Hematopoietic multipotent progenitor cell treated with erythropoietin and hydrocortisone succinate and interleukin-3 and kit ligand, for 8 days (in vitro differentiated cells): ENCODE results near the gene TSPAN5.

Source experiments
- DNase-seq: peaks from one replicate; pipeline ENCODE4 v3.0.0-alpha.2; 2015

Gene TSPAN5

DNA sequence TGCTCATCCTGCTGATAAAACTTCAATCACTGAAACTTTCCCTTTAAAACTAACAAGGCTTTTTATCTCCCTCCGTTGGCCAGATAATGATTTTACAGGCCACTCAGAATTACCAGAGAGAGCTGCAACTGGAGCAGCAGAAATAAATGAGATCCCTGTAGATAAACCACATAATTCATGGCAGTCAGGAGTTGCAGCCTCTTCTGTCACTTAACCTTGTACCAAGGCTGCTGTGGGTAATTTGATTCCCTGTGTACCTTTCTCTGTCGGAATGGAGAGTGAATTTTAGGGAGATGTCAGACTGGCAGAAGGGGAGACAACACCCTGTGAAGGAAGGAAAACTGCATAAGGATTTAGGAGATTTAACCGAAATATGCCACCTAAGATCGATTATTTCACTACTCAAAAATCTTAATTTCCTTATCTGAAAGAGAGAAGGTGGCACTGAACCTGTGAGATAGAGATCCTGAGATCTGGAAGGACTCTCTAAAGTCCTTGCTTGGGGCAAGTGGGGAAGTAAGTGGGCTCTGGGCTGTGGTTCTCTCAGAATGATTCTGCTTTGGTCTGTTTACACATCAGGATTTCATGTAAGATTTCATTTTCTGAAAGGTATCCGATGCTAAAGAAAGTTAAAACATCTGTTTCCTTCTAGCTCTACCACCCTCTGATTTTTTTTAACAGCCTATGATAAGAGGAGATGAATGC, 14.3 kb upstream of the TSPAN5 start:
- DNase-seq = no peak

DNA sequence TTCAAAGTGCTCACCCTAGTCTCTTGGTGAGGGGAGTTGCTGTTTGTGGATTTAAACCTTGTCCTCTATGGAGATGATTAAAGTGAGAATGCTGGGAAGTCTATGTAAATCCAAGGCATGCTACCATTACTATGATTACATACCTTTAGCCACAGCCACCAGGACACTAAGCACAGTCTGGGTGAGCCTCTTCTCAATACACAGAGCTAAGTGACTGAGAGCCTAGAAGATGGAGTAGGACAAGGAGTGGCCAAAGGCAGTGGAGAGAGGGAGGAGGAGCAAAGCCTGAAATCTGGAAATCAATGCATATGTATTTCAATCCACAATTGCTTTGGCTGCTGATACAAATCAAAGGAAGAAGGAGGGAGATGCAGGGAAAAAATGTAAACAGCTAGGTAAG, 12.7 kb upstream of the TSPAN5 start:
- no peak for DNase-seq

DNA sequence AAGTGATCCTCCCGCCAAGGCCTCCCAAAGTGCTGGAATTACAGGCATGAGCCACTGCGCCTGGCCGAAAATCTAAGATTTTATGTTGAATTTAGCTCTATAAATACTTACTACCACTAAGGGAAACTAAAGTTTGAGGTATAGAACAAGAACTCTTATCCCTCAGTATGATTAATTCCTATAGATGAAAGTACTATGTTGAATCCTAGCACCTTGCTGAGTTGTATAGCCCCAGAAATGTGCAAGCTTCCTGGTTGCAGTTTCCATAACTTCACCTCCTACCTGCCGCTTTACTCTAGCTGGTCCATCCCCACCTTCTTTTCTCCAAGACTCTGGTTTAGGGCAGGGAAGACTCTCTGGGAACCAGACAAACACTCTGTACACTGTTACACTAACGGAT, 11.8 kb upstream of the TSPAN5 start:
- DNase-seq = no peak

DNA sequence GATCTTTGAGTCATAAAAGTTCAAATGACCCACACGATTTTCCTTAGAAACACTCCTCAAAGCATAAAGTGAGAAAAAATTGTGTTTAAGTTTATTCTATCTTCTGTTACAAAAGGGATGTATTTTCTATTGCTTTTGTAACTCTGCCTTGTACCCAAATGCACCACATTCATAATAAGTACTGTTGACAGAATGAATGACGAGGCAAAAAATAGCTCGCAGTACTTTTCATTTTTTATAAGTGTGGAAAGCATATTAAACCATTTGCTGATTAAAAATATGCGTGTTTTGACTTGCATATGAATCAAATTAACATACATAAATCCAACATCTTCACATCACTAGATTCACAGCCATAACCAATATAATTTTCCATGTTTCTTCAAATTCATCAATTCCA, 11.2 kb upstream of the TSPAN5 start:
- DNase-seq = no peak

DNA sequence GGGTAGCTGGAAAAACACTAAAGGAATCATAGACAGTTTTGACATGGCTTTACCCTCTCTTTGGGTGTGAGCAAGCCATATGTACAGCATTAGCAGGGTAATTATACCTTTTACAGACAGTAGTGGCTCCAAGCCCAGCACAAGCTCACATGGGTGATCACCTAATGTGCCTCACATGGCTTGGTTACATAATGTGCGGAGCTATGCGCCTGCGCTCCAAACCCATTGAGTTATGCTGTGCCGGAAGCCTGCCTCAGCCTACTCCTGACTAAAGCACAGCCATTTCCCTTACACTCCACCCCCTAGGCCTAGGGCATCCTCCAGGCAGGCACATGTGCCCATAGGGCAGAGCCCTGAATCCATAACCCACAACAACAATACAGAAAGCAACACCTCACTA, 6.5 kb upstream of the TSPAN5 start:
- no peak for DNase-seq

DNA sequence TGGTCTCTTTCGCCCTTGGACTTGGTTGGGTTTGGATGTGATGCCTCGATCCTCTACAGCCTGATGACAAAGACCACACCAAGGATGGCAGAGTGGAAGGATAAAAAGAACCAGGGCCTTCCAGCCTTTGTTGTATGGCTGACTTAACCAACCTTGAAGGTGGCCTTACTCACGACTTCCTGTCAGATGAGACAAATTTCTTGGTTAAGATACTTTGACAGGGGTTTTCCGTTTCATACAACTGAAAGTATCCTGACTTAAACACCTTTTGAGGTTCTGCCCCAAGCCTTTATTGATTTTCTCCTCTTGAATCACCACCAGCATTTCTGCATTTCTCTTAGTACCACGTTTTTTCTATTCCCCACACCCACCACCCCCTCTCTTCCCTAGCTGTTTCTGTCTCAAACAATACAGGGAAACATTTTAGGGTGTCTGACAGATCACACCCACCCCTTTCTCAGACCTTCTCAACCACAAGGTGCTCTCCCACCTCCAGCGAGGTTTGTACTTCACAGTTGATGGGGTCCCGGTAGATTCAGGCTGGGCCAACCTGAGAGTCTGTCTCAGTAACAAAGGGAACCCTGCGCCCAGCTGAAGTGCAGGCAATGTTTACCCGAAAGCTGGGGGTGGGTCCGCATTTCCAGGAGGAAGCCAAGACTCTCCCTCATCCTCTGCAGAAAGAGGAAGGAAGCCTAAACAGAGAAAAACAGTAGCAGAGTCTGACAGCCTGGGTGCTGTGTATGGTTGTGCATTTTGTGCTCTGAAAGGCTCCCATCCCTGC, 5.0 kb upstream of the TSPAN5 start:
- no peak for DNase-seq

DNA sequence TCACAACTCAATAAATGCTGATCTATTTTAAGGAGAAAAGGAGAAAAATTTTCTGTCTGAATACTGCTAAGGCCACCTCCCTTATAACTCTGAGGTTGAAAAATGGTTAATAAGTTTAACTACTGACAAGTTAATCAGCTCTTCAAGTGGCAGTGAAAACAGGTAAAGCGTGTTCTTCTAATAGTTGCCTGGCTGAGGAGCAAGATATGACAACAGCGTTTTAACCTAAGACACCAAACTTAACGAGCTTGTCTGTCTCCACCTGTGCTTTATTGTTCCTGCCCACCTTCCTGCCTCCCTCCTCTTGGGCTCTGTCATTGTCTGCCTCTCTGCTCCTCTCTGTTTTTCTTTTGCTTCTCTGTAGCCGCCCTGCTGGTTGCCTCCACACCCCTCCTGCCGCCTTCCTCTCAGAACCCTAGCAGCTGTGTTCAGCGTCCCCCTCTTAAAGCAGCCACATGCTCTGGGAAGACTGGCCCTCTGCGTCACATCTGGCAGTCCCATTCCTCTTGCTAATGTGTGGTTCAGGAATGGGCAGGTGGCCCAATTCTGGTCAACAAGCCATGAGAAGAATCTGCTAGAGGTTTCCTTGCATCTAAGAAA, 4.3 kb upstream of the TSPAN5 start:
- no peak for DNase-seq

DNA sequence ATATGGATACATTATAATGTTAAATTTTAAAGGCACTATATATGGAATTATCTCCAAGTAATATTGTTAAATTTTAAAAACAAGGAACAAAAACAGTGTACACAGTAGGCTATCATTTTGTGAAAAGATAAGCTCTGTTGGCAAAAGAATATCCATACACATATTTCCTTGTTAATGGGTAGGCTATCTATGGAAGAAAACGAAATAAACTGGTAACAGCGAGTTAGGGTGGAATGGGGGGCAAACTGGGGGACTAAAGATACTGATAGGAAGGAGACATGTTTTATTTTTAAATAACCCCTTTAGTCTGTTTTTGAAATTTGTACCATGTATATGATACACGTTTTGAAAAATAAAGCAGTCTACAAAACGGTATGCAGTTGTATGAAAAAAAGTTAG, 3.6 kb upstream of the TSPAN5 start:
- DNase-seq = no peak

DNA sequence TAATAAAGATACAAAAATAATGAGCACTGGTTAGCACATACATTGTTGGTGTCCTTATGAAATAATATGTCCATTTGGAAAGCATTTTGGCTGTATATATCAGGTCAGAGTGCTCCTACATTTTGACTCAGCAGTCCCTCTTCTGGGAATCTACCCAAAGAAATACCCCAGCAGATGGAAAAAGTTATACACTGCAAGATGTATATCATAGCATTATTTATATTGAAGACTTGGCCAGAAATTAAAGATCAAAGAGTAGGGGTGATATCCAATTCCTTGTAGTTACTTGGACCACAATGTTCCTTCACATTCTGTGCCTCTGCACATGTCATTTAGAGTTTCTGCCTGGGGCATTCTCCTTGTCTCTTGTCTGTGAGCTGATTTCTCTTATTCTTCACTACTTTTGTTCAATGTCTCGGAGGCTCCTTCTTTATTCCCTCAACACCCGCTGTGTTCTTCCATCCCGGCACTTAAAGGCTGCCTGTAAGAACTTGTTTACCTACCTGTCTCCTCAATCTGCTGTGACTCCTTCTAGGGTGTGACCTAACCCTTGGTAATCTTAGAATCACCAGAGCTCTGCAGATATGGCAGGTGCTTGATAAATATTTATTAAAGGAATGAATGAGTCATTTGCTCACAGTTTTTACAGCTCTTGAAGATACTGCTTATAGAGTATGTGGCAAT, 3.1 kb upstream of the TSPAN5 start:
- peak; percentile 74 for DNase-seq

DNA sequence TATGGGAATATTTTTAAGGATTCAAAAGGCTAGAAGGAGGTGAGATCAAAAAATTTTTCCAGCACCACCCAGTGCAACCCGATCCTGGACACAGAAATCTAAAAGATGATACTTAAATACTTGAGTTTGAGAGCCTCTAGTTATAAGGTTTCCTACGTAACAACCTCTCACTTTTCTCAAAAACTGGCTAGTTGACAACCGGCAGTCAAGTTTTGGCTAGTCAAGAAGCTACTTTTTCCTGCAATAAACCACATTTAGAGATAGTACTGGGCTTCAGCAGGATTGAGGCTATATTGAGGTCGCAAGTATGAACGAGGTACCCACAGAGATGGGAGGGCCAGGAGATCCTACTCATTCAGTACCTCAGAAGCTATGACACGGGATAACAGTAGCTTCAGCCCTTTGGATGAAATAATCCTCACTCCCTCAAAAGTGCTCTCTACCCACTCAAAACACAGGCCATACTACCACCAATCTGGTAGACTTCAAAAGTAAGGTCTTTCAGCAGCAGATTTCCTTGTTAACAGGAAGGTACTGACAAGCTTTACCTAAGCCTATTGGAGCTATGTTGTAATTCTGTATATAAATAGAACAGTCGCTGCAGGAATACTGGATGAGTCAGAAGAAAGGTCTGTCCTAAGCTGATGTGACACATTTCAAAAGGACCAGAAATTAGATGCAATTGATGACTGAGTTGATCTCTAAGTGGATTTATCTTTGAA, 1.5 kb upstream of the TSPAN5 start:
- DNase-seq = no peak

DNA sequence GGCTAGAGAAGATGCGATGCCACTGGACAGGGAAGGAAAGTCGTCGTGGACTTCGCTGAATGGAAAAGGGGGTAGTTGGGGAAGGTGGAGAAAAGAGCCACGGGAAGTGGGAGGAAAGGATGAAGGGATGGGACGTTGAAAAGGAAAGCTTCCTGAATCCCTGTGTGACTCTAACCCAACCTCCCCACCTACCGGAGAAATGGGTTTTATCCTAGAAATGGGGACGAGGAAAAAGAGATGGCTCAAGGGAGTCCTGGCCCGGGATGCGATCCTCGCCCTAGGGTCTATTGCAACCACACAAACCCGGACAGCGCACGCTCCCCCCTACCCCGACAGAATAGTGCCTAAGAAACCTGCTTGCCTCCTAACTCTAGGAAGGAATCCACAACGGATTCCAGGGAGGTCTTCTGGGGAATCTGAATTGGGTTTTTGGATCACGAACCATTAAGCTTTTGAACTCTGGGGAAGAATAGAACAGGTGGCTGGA, 738 bp upstream of the TSPAN5 start:
- DNase-seq = no peak

DNA sequence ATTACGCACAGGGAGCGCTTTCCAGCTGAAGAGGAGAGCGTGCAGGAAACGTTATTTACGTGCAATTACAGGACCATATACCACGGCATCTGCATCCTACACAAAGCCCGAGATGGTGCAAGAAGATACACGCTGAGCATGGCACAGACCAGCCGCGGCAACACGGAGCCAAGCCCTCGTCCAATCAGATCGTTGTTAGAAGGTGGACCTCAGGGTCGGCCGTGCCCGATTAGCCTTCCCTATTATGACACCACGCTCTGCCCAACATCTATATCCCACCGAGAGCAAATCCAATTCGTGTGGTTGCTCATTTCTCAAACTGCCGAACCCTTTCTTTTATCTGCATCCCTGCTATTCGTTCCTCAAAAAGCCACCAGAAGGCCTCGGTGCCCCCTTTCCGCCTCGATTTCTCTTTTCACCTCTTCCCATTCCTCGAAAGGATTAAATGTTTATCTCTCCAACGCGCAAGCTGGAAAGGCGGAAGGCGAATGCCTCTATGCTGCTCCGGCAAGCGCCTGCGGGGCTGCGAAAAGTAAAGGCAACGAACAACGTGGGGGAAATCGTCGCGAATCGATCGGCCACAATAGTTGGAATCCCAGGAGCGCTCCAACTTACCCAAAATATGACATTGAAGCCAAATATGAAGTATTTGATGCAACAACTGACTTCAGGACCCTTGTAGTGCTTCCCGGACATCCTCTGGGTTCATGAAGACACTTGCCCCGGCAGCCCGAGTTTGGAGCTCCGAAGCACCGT, 702 bp downstream of the TSPAN5 start:
- DNase-seq = peak; percentile 84

DNA sequence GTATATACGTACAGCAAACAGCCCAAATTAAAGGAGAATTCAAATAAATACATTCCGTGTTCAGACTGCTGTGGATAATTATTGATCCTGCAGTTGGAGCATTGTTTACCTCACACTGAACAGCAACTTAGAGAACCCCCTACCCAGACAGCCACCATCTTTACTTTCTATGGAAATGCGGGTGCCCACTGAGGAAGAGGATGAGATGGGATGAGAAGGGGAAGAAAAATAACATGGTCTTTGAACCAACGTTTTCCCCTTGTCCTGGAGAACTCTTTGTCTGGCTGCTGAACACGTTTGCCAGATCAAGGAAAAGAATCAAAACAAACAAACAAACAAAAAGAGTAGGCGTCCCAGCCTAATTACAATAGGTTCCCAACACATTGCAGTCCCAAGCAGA, 1.5 kb downstream of the TSPAN5 start:
- no peak for DNase-seq

DNA sequence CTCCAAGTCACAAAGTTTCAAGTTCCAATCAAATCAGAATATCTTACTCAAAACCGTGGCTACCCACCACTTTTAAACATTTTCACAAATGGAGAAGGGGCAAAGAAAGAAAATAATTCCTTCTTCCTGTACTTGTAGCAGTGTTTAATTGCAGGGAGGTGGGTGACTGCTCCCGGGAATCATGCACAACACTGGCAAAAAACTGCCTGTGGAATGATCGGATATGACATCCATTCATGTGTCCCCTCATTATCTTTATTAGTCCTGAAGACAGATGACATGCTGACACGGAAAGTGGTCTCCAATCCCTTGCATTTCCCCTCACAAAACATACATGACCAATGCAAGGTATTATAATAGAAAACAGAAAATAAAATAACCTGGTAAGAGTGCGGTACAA, 2.0 kb downstream of the TSPAN5 start:
- no peak for DNase-seq

DNA sequence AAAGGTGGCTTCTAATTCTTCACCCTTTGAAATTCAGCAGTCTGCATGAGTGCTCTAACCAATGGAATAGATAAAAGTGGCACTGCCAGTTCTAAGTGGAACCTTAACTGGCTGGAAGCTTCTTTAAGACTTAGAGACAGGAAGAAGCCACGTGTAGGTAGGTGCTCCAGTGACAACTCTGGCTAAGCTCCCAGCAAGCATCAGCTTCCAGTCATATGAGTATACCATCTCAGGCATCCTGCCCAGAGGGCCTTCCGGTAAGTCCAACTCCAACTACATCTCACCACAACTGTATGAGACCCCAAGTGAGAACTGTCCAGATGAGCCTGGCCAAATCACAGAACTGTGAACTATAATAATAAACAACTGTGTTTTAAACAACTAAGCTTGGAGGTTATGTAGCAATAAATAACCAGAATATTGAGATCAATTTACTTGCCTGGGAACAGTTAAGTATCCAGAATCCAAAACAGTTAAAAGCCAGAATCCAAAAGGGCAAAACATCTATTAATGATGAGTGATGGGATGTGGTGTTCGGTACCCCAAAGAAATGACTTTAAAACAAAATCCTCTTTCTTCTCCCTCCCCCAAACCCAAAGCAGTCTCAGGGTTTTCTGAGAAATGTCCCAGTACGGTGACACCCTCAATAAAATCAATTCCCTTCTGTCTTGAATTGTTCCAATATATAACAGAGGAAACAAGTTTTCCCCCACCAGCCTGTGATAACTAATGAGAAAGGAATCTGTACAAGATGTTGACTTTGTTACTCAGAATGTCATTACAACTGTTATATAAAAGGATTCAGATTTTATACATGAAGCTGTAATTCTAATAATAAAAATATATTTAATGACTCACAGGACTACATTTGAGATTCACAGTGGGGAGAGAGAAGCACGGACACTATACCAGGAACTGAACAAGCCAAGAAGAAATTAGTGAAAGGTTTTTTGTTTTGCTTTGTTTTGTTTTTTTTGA, 4.2 kb downstream of the TSPAN5 start:
- no peak for DNase-seq

DNA sequence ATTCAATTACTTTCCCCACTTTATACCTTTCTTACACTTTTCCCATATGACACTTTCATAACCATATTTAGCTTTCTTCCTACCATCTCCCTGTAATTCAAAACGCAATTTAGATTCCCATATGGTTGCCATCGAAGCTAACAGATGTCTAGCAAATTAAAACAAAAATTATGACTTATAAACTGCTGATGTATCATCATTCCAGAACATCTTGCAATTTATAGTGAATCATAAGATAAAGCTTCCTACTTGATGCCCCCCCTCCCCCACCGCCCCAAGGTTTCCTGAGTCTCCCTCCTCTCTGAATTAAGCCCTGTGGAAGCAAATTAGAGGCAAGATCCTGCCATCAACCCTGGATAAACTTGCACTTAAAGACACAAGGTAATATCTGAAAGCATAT, 5.4 kb downstream of the TSPAN5 start:
- no peak for DNase-seq

DNA sequence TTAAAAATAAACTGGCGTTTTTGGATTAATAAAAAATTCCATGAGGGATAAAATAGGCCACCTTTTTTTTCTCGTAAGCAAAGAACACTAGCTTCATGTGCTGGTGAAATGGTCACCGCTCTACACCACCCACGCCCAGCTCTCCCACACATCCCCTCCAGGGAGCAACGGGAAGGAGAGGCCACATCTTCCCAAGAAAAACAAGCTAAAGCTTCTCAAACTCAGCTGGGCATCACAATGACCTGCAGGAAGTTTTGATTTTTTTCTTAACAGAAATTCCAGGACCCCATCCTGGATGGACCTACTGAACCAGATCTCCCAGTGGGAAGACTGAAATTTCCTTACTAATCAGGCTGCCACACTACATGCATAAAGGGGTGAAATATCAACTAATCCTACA, 9.8 kb downstream of the TSPAN5 start:
- DNase-seq = no peak

DNA sequence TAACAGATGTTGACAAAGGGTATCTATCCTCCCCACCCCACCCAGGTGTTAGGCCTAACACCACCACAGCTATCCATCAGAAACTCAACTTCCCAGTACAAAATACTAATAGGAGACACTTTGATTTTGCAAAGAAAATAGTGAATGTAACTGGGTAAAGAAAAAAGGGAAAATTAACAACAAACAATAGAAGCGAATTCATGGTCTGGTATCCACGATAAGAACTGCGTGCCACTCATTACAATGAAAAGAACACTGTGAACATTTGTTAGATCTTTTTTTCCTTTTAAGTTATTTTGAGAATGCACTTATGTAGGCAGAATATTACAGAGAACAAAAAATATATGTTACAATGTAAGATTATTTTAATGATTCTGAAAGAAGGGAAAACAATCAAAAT, 12.0 kb downstream of the TSPAN5 start:
- DNase-seq = no peak

DNA sequence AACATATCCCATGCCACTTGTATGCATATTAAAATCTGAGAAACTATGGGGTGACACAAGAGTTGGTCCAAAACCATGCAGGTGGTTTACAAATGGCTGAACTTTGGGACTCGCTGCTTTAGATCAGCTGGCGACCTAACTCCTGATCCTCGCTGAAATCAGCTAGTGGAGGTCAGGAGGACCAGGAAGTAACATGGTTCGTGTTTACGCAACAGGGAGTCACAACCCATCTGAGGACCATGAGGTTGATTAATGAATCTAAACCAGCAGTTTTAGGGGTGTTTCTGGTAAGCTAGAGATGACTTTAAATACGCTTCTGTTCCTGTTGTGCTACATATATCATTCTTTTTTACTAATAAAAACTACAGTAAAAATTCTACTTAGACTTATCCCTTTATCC, 12.9 kb downstream of the TSPAN5 start:
- DNase-seq = no peak

DNA sequence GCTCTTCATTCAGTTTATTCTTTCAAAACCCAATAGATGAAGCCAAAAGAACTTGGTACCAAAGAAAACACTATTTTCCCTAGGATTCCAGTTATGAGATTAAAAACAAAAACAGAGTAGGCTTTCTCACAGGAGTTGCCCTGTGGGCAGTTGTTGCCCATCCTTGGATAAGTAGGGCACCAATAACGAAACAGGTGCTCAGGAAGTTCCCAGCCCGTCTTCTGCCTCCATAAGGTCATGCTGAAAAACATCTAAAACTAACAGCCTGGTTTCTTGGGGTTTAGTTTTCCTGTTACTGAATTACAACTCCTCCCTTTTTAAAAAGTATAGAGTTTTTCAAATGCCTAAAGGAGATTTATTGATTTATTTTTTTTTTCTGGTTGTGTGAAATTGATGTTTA, 14.7 kb downstream of the TSPAN5 start:
- no peak for DNase-seq

DNA sequence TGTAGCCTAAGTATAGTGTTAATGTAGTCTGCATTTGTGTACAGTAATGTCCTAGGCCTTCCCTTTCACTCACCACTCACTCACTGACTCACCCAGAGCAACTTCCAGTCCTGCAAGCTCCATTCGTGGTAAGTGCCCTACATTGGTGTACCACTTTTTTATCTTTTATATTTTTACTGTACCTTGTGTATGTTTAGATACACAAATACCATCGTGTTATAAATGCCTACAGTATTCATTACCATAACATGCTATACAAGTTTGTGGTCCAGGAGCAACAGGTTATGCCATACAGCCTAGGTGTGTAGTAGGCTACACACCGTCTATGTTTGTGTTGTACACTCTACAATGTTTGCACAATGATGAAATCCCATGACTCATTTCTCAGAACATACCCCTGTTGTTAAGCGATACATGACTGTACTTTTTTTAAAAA, 15.4 kb downstream of the TSPAN5 start:
- DNase-seq = no peak
